Transverse colon (tissue), 4 donors: ENCODE measurements around the gene PTPN9.

Experiments used
- CTCF ChIP-seq, 5 experiments: fragments of 200-600 bp in 3 of 5; fragments of 450-650 bp in 2 of 5; sonication (generic) in 3 of 5; IDR thresholded peaks; 1 replicate in 2 of 5; 2 replicates in 3 of 5; pipeline ENCODE4 v1.5.1; 2016 to 2017; ENCODE audit warnings: antibody characterized with exemption in 5 of 5, inconsistent platforms in 3 of 5, mild to moderate bottlenecking in 2 of 5, moderate library complexity in 1 of 5
- POLR2A ChIP-seq: fragments of 450-650 bp; IDR thresholded peaks from one replicate; pipeline ENCODE4 v1.6.1; 2016; ENCODE audit warnings: antibody characterized with exemption, mild to moderate bottlenecking, moderate library complexity
- POLR2AphosphoS5 ChIP-seq, 3 donors: sonication (generic); formaldehyde crosslinking; IDR thresholded peaks; one replicate each; pipeline ENCODE4 v1.6.1; 2016; ENCODE audit warnings: antibody characterized with exemption in 3 of 3

GRCh38 chr15:75622505-75622904, 43.4 kb upstream of the PTPN9 start:
- TF ChIP-seq CTCF (IDR thresholded peaks at IDR 0.05) (no peak), POLR2AphosphoS5 (IDR thresholded peaks at IDR 0.05) (no peak), POLR2A (no peak)
